Epithelial cell of proximal tubule (primary cell): ENCODE results near the gene MAP3K6. TPM values are rescaled to one million over a fixed set of nuclear protein-coding genes. Genes with fewer than 3 reads are reported as not detected.

ENCODE experiments used
- DNase-seq: peaks from one replicate; pipeline ENCODE4 v3.0.0-alpha.2; 2011; ENCODE audit warnings: low read depth
- H3K4me3 ChIP-seq: 2 replicates; pipeline ENCODE4 v1.5.1; 2011; ENCODE audit warnings: low read depth, mild to moderate bottlenecking, low read length
- CTCF ChIP-seq: conservative IDR thresholded peaks from 2 replicates; pipeline ENCODE4 v1.5.1; 2012; ENCODE audit warnings: low read depth, mild to moderate bottlenecking, low read length
- total RNA-seq: library from RNA; depleted of rRNA; stranded (reverse); fragments of >200 nt; gene quantifications from 2 replicates; pipeline ENCODE4 v1.2.3, GENCODE V29; 2015

MAP3K6 gene
- total RNA-seq, 1 donor from 2014 or later, result 15.5 TPM

GRCh38 chr1:27361553-27361952, 5.2 kb downstream of the MAP3K6 start:
- DNase-seq, result no peak
- no peak overlapping the region for H3K4me3 ChIP-seq
- TF ChIP-seq CTCF, result no peak

- no peak for TF ChIP-seq CTCF
- no peak overlapping the region for H3K4me3 ChIP-seq
- no peak for DNase-seq
Observed at GRCh38 chr1:27361044-27361402, 5.7 kb downstream of the MAP3K6 start.

GRCh38 chr1:27360159-27361043, 6.4 kb downstream of the MAP3K6 start:
- H3K4me3 ChIP-seq, result no peak overlapping the region
- no peak for DNase-seq
- TF ChIP-seq CTCF, result no peak

- TF ChIP-seq CTCF, result no peak
- no peak overlapping the region for H3K4me3 ChIP-seq
- no peak for DNase-seq
Observed at GRCh38 chr1:27359822-27360158, 7.0 kb downstream of the MAP3K6 start.

GRCh38 chr1:27358928-27359313, 7.8 kb downstream of the MAP3K6 start:
- no peak for DNase-seq
- TF ChIP-seq CTCF, result no peak
- no peak overlapping the region for H3K4me3 ChIP-seq

GRCh38 chr1:27358038-27358927, 8.5 kb downstream of the MAP3K6 start:
- DNase-seq, result no peak
- TF ChIP-seq CTCF, result no peak

More at GRCh38 chr1:27358038-27358927, 8.5 kb downstream of the MAP3K6 start:
- no peak overlapping the region for H3K4me3 ChIP-seq
